IgD-negative memory B cell (primary cell): ENCODE measurements around the gene FAM9B. TPM values are rescaled to one million over a fixed set of nuclear protein-coding genes. Genes with fewer than 3 reads are reported as not detected.

Experiments used
- H3K27ac Mint-ChIP-seq, 3 donors: one replicate each; pipeline ENCODE4 v1.8.0; 2020 to 2022; ENCODE audit warnings: mild to moderate bottlenecking in 3 of 3, mixed read lengths in 3 of 3, moderate library complexity in 1 of 3
- H3K27me3 Mint-ChIP-seq: one replicate; pipeline ENCODE4 v1.8.0; 2021; ENCODE audit warnings: mixed read lengths
- H3K36me3 Mint-ChIP-seq: one replicate; pipeline ENCODE4 v1.8.0; 2020; ENCODE audit warnings: mild to moderate bottlenecking, mixed read lengths
- H3K4me1 Mint-ChIP-seq, 3 donors: one replicate each; pipeline ENCODE4 v1.8.0; 2020 to 2022; ENCODE audit warnings: mixed read lengths in 3 of 3, mild to moderate bottlenecking in 1 of 3
- H3K4me3 Mint-ChIP-seq, 4 donors: one replicate each; pipeline ENCODE4 v1.8.0; 2020 to 2022; ENCODE audit warnings: mild to moderate bottlenecking in 4 of 4, mixed read lengths in 4 of 4, moderate library complexity in 3 of 4
- H3K9me3 Mint-ChIP-seq, 3 donors: one replicate each; pipeline ENCODE4 v1.8.0; 2020 to 2021; ENCODE audit warnings: mixed read lengths in 3 of 3, mild to moderate bottlenecking in 1 of 3
- polyA plus RNA-seq: library from polyadenylated mRNA; unstranded; fragments of 300-500 nt; fragmentation: Illumina TruSeq; gene quantifications from one replicate; pipeline ENCODE4 v1.2.3, GENCODE V29; 2021

Gene FAM9B
- not detected for polyA plus RNA-seq

- H3K4me3 Mint-ChIP-seq, result no peak within 1 kb of the TSS
Observed at GRCh38 chrX:9033989-9034388, at the start of gene FAM9B. FAM9B (minus strand) TSS chrX:9034127; CDS start chrX:9032986, 1,141 bp downstream.

GRCh38 chrX:9081271-9081670 is 47.3 kb upstream of the FAM9B start:
- peaks cover 2 to 7% (median 5%) of the 10 kb centered on the region in 3 donors for H3K9me3 Mint-ChIP-seq
- H3K4me3 Mint-ChIP-seq, result no peak overlapping the region
- peaks cover 3% of the 10 kb centered on the region for H3K27me3 Mint-ChIP-seq
- no peaks in the 10 kb centered on the region for H3K4me1 Mint-ChIP-seq
- no peak overlapping the region for H3K27ac Mint-ChIP-seq
- H3K36me3 Mint-ChIP-seq, result no peaks in the 10 kb centered on the region

More at GRCh38 chrX:9033989-9034388, at the start of gene FAM9B:
- H3K4me1 Mint-ChIP-seq, result peaks cover 0 to 4% (median 0%) of the 10 kb centered on the region in 3 donors
- H3K36me3 Mint-ChIP-seq, result no peaks in the 10 kb centered on the region
- no peak within 1 kb of the TSS for H3K27ac Mint-ChIP-seq
- peaks cover 0 to 2% (median 0%) of the 10 kb centered on the region in 3 donors for H3K9me3 Mint-ChIP-seq
- H3K27me3 Mint-ChIP-seq, result no peaks in the 10 kb centered on the region

GRCh38 chrX:9074326-9074725 is 40.4 kb upstream of the FAM9B start:
- no peak overlapping the region for H3K4me3 Mint-ChIP-seq
- H3K27ac Mint-ChIP-seq, result no peak overlapping the region
- H3K4me1 Mint-ChIP-seq, result peaks cover 0 to 2% (median 0%) of the 10 kb centered on the region in 3 donors
- peaks cover 11% of the 10 kb centered on the region for H3K27me3 Mint-ChIP-seq
- peaks cover 0 to 2% (median 1%) of the 10 kb centered on the region in 3 donors for H3K9me3 Mint-ChIP-seq
- H3K36me3 Mint-ChIP-seq, result peaks cover 2% of the 10 kb centered on the region

- H3K9me3 Mint-ChIP-seq, result no peaks in the 10 kb centered on the region
- peaks cover 2% of the 10 kb centered on the region for H3K36me3 Mint-ChIP-seq
- peaks cover 11% of the 10 kb centered on the region for H3K27me3 Mint-ChIP-seq
- no peak overlapping the region for H3K4me3 Mint-ChIP-seq
- H3K27ac Mint-ChIP-seq, result no peak overlapping the region
- H3K4me1 Mint-ChIP-seq, result peaks cover 0 to 2% (median 0%) of the 10 kb centered on the region in 3 donors
Observed at GRCh38 chrX:9072281-9072680, 38.4 kb upstream of the FAM9B start.

GRCh38 chrX:9071031-9071650 is 37.2 kb upstream of the FAM9B start:
- no peaks in the 10 kb centered on the region for H3K9me3 Mint-ChIP-seq
- H3K4me3 Mint-ChIP-seq, result no peak overlapping the region
- H3K27me3 Mint-ChIP-seq, result peaks cover 8% of the 10 kb centered on the region
- no peak overlapping the region for H3K27ac Mint-ChIP-seq
- H3K36me3 Mint-ChIP-seq, result peaks cover 2% of the 10 kb centered on the region
- H3K4me1 Mint-ChIP-seq, result peaks cover 0 to 2% (median 0%) of the 10 kb centered on the region in 3 donors

- Mint-ChIP-seq H3K9me3 (peaks cover 0 to 4% (median 3%) of the 10 kb centered on the region in 3 donors), H3K4me3 (no peak overlapping the region), H3K27me3 (peaks cover 9% of the 10 kb centered on the region), H3K36me3 (peaks cover 2% of the 10 kb centered on the region), H3K27ac (no peak overlapping the region), H3K4me1 (no peaks in the 10 kb centered on the region)
Observed at GRCh38 chrX:9069573-9069972, 35.6 kb upstream of the FAM9B start.

- Mint-ChIP-seq H3K9me3 (peaks cover 0 to 4% (median 3%) of the 10 kb centered on the region in 3 donors), H3K36me3 (no peaks in the 10 kb centered on the region), H3K27me3 (peaks cover 7% of the 10 kb centered on the region), H3K27ac (no peak overlapping the region), H3K4me3 (no peak overlapping the region), H3K4me1 (no peaks in the 10 kb centered on the region)
Observed at GRCh38 chrX:9064694-9065093, 30.8 kb upstream of the FAM9B start.

GRCh38 chrX:9062641-9063040 is 28.7 kb upstream of the FAM9B start:
- no peaks in the 10 kb centered on the region for H3K4me1 Mint-ChIP-seq

GRCh38 chrX:9055354-9055753 is 21.4 kb upstream of the FAM9B start:
- H3K36me3 Mint-ChIP-seq, result no peaks in the 10 kb centered on the region
- peaks cover 0 to 3% (median 0%) of the 10 kb centered on the region in 3 donors for H3K9me3 Mint-ChIP-seq
- H3K27me3 Mint-ChIP-seq, result peaks cover 7% of the 10 kb centered on the region
- H3K4me1 Mint-ChIP-seq, result peaks cover 5 to 7% (median 6%) of the 10 kb centered on the region in 3 donors
- H3K27ac Mint-ChIP-seq, result no peak overlapping the region
- peak overlapping the region in 1 of 4 donors; percentile 10 for H3K4me3 Mint-ChIP-seq

More at GRCh38 chrX:9062641-9063040, 28.7 kb upstream of the FAM9B start:
- no peak overlapping the region for H3K4me3 Mint-ChIP-seq
- H3K27ac Mint-ChIP-seq, result no peak overlapping the region
- peaks cover 0 to 4% (median 3%) of the 10 kb centered on the region in 3 donors for H3K9me3 Mint-ChIP-seq
- peaks cover 10% of the 10 kb centered on the region for H3K27me3 Mint-ChIP-seq
- H3K36me3 Mint-ChIP-seq, result no peaks in the 10 kb centered on the region

- Mint-ChIP-seq H3K36me3 (no peaks in the 10 kb centered on the region), H3K27ac (no peak overlapping the region), H3K4me3 (no peak overlapping the region), H3K4me1 (peaks cover 5 to 7% (median 6%) of the 10 kb centered on the region in 3 donors), H3K9me3 (peaks cover 0 to 3% (median 0%) of the 10 kb centered on the region in 3 donors), H3K27me3 (peaks cover 5% of the 10 kb centered on the region)
Observed at GRCh38 chrX:9052081-9052480, 18.2 kb upstream of the FAM9B start.

- Mint-ChIP-seq H3K4me1 (peaks cover 2 to 4% (median 3%) of the 10 kb centered on the region in 3 donors), H3K9me3 (peaks cover 0 to 2% (median 0%) of the 10 kb centered on the region in 3 donors), H3K27ac (no peak overlapping the region), H3K27me3 (peaks cover 2% of the 10 kb centered on the region), H3K36me3 (no peaks in the 10 kb centered on the region), H3K4me3 (no peak overlapping the region)
Observed at GRCh38 chrX:9050331-9050730, 16.4 kb upstream of the FAM9B start.

- H3K9me3 Mint-ChIP-seq, result peaks cover 0 to 2% (median 0%) of the 10 kb centered on the region in 3 donors
- no peak overlapping the region for H3K4me3 Mint-ChIP-seq
- no peak overlapping the region for H3K27ac Mint-ChIP-seq
- no peaks in the 10 kb centered on the region for H3K27me3 Mint-ChIP-seq
- H3K4me1 Mint-ChIP-seq, result peaks cover 0 to 2% (median 0%) of the 10 kb centered on the region in 3 donors
- no peaks in the 10 kb centered on the region for H3K36me3 Mint-ChIP-seq
Observed at GRCh38 chrX:9048801-9049200, 14.9 kb upstream of the FAM9B start.

- H3K36me3 Mint-ChIP-seq, result no peaks in the 10 kb centered on the region
- H3K27ac Mint-ChIP-seq, result no peak overlapping the region
- H3K27me3 Mint-ChIP-seq, result no peaks in the 10 kb centered on the region
- H3K9me3 Mint-ChIP-seq, result peaks cover 0 to 2% (median 2%) of the 10 kb centered on the region in 3 donors
- H3K4me1 Mint-ChIP-seq, result peaks cover 0 to 4% (median 0%) of the 10 kb centered on the region in 3 donors
- no peak overlapping the region for H3K4me3 Mint-ChIP-seq
Observed at GRCh38 chrX:9038244-9038643, 4.3 kb upstream of the FAM9B start.

- H3K9me3 Mint-ChIP-seq, result peaks cover 0 to 2% (median 0%) of the 10 kb centered on the region in 3 donors
- no peaks in the 10 kb centered on the region for H3K36me3 Mint-ChIP-seq
- H3K27me3 Mint-ChIP-seq, result no peaks in the 10 kb centered on the region
- H3K4me3 Mint-ChIP-seq, result no peak overlapping the region
- H3K27ac Mint-ChIP-seq, result no peak overlapping the region
- peaks cover 0 to 4% (median 0%) of the 10 kb centered on the region in 3 donors for H3K4me1 Mint-ChIP-seq
Observed at GRCh38 chrX:9037296-9037695, 3.4 kb upstream of the FAM9B start.

- H3K9me3 Mint-ChIP-seq, result peaks cover 0 to 2% (median 0%) of the 10 kb centered on the region in 3 donors
- no peak overlapping the region for H3K4me3 Mint-ChIP-seq
- H3K4me1 Mint-ChIP-seq, result peaks cover 0 to 4% (median 0%) of the 10 kb centered on the region in 3 donors
- H3K27ac Mint-ChIP-seq, result no peak overlapping the region
- no peaks in the 10 kb centered on the region for H3K27me3 Mint-ChIP-seq
- no peaks in the 10 kb centered on the region for H3K36me3 Mint-ChIP-seq
Observed at GRCh38 chrX:9033586-9033985, 341 bp downstream of the FAM9B start.

GRCh38 chrX:9033179-9033578 is 748 bp downstream of the FAM9B start:
- H3K27me3 Mint-ChIP-seq, result no peaks in the 10 kb centered on the region
- no peaks in the 10 kb centered on the region for H3K36me3 Mint-ChIP-seq
- H3K9me3 Mint-ChIP-seq, result peaks cover 0 to 2% (median 0%) of the 10 kb centered on the region in 3 donors
- peaks cover 0 to 4% (median 0%) of the 10 kb centered on the region in 3 donors for H3K4me1 Mint-ChIP-seq
- H3K4me3 Mint-ChIP-seq, result no peak overlapping the region
- no peak overlapping the region for H3K27ac Mint-ChIP-seq
